DND-41 (cell line): Measurements from ENCODE around the gene MYL4.

ENCODE experiments used
- ATAC-seq: fragments of 200-7000 bp; cut with Tn5 transposase; 3 replicates; pipeline ENCODE4 v1.9.1; 2021; ENCODE audit warnings: low read depth; ENCODE audit not compliant: insufficient read depth
- DNase-seq: peaks from one replicate; pipeline ENCODE4 v3.0.0-alpha.2; 2020
- H2AFZ ChIP-seq: 2 replicates; pipeline ENCODE4 v1.6.0; 2012; ENCODE audit warnings: low read depth, low read length
- H3K27ac ChIP-seq: 2 replicates; pipeline ENCODE4 v1.5.1; 2012; ENCODE audit warnings: low read length, inconsistent platforms
- H3K27me3 ChIP-seq: fragments of 200-600 bp; sonication (generic); 2 replicates; pipeline ENCODE4 v1.6.0; 2012; ENCODE audit warnings: low read length, mild to moderate bottlenecking, inconsistent platforms; ENCODE audit not compliant: insufficient read depth, poor library complexity
- H3K36me3 ChIP-seq: 2 replicates; pipeline ENCODE4 v1.5.1; 2012; ENCODE audit warnings: low read length, inconsistent platforms; ENCODE audit not compliant: insufficient read depth
- H3K4me1 ChIP-seq: 2 replicates; pipeline ENCODE4 v1.5.1; 2012; ENCODE audit warnings: mild to moderate bottlenecking, low read length; ENCODE audit not compliant: insufficient read depth
- H3K4me2 ChIP-seq: 2 replicates; pipeline ENCODE4 v1.6.0; 2012; ENCODE audit warnings: mild to moderate bottlenecking, moderate library complexity, low read length, inconsistent platforms; ENCODE audit not compliant: insufficient read depth
- H3K4me3 ChIP-seq, 2 experiments: fragments of 200-600 bp in 1 of 2; shearing (Covaris generic) in 1 of 2; 2 replicates each; pipeline ENCODE4 v1.5.1; 2012 to 2016; ENCODE audit warnings: inconsistent platforms in 2 of 2, low read length in 2 of 2, mild to moderate bottlenecking in 2 of 2, low read depth in 1 of 2, moderate library complexity in 1 of 2
- H3K79me2 ChIP-seq: 2 replicates; pipeline ENCODE4 v1.6.0; 2012; ENCODE audit warnings: low read length, inconsistent platforms; ENCODE audit not compliant: insufficient read depth
- H3K9ac ChIP-seq: 2 replicates; pipeline ENCODE4 v1.6.0; 2012; ENCODE audit warnings: low read depth, mild to moderate bottlenecking, inconsistent platforms, low read length, moderate library complexity
- H3K9me3 ChIP-seq: 2 replicates; pipeline ENCODE4 v1.5.1; 2012; ENCODE audit warnings: low read length, moderate library complexity, mild to moderate bottlenecking, inconsistent platforms; ENCODE audit not compliant: insufficient read depth, severe bottlenecking
- H4K20me1 ChIP-seq: 2 replicates; pipeline ENCODE4 v1.6.0; 2012; ENCODE audit warnings: low read length; ENCODE audit not compliant: insufficient read depth
- CTCF ChIP-seq: IDR thresholded peaks from 2 replicates; pipeline ENCODE4 v1.5.1; 2012; ENCODE audit warnings: borderline replicate concordance, low read length, moderate library complexity, mild to moderate bottlenecking; ENCODE audit not compliant: poor library complexity, severe bottlenecking; ENCODE audit errors: extremely low read depth
- EZH2 ChIP-seq: IDR thresholded peaks from 3 replicates; pipeline ENCODE4 v1.6.1; 2012; ENCODE audit warnings: borderline replicate concordance, low read depth, mild to moderate bottlenecking, moderate library complexity, low read length, inconsistent platforms; ENCODE audit not compliant: severe bottlenecking

Gene MYL4

GRCh38 chr17:47210105-47210504 is 957 bp downstream of the MYL4 start:
- Histone ChIP-seq H3K9ac (no peak overlapping the region), H4K20me1 (no peaks in the 10 kb centered on the region), H3K4me3 (no peak overlapping the region), H3K79me2 (no peaks in the 10 kb centered on the region), H3K36me3 (no peaks in the 10 kb centered on the region), H3K27me3 (peaks cover 16% of the 10 kb centered on the region), H2AFZ (no peak overlapping the region), H3K9me3 (no peaks in the 10 kb centered on the region), H3K4me2 (no peak overlapping the region), H3K4me1 (no peaks in the 10 kb centered on the region), H3K27ac (no peak overlapping the region)
- DNase-seq: no peak
- TF ChIP-seq CTCF (no peak), EZH2 (no peak)
- ATAC-seq: no peak

GRCh38 chr17:47210779-47211178 is 1.6 kb downstream of the MYL4 start:
- Histone ChIP-seq H4K20me1 (no peaks in the 10 kb centered on the region), H3K9me3 (no peaks in the 10 kb centered on the region), H3K4me1 (no peaks in the 10 kb centered on the region), H3K36me3 (no peaks in the 10 kb centered on the region), H3K4me2 (no peak overlapping the region), H3K27ac (no peak overlapping the region), H2AFZ (no peak overlapping the region), H3K4me3 (no peak overlapping the region), H3K27me3 (peaks cover 16% of the 10 kb centered on the region), H3K79me2 (no peaks in the 10 kb centered on the region), H3K9ac (no peak overlapping the region)
- TF ChIP-seq CTCF (no peak), EZH2 (no peak)
- DNase-seq (no peak), ATAC-seq (no peak)

- Histone ChIP-seq H3K9me3 (no peaks in the 10 kb centered on the region), H3K4me2 (no peak overlapping the region), H3K36me3 (no peaks in the 10 kb centered on the region), H3K9ac (no peak overlapping the region), H3K4me1 (no peaks in the 10 kb centered on the region), H4K20me1 (no peaks in the 10 kb centered on the region), H3K27me3 (peaks cover 16% of the 10 kb centered on the region), H3K4me3 (no peak overlapping the region), H2AFZ (no peak overlapping the region; the same call in 1 of the 2 replicates), H3K27ac (no peak overlapping the region), H3K79me2 (no peaks in the 10 kb centered on the region)
- no peak for DNase-seq
- ATAC-seq: no peak
- no peak for TF ChIP-seq EZH2
- TF ChIP-seq CTCF: no peak
Measured at GRCh38 chr17:47212458-47212857, 3.3 kb downstream of the MYL4 start.

DNA sequence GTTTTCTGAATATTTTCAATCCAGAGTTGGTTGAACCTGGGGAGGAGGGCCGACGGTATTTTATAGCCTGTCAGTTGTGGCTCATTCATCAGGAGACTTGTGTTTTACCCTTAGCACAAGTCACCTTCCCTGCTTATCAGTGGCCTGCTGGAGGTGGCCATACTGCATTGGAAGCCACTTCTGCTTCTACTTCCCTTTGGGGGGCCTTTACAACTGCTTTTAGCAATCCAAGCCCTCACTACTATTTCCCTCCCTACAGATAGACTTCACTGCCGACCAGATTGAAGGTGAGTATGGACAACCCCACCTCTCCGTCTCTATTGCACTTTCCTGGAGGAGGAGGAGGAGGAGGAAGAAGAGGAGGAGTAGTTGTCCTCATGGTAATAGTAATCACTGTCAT is 4.4 kb downstream of the MYL4 start:
- no peak for DNase-seq
- no peaks in the 10 kb centered on the region for H3K79me2 ChIP-seq
- no peaks in the 10 kb centered on the region for H3K4me1 ChIP-seq
- H3K9me3 ChIP-seq: no peaks in the 10 kb centered on the region
- no peak overlapping the region for H3K4me3 ChIP-seq
- H3K36me3 ChIP-seq: no peaks in the 10 kb centered on the region
- H3K4me2 ChIP-seq: no peak overlapping the region
- ATAC-seq: no peak
- no peak overlapping the region for H3K27ac ChIP-seq
- no peak overlapping the region for H2AFZ ChIP-seq
- TF ChIP-seq CTCF: no peak
- no peak for TF ChIP-seq EZH2
- H4K20me1 ChIP-seq: no peaks in the 10 kb centered on the region
- no peak overlapping the region for H3K9ac ChIP-seq
- H3K27me3 ChIP-seq: peaks cover 16% of the 10 kb centered on the region
